ENCODE results near the gene MAP3K5.

DNA sequence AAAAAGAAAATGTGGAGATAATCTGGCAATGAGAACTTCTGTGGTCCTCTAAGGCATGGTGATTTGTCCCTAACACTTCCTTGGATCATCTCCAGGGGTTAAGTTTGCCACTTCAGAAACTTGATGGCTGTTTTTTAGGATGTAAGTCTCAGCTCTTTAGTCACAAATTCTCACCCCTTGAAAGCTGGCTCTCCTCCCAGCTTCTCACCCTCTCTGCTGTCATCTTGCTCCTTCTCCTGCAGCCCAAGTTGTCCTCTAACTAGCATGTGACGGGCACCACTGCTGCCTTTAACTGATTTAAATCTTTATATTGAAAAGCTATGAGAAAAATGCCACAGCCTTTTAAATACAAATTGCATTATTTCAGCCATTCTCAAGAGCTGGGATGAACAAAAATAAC is 107.8 kb downstream of the MAP3K5 start:
- TF ChIP-seq EZH2 (IDR thresholded peaks at IDR 0.05) (no peak), CTCF (IDR thresholded peaks at IDR 0.05) (no peak)
